PC-3 (cell line): ENCODE data around the gene TRPT1. TPM values are rescaled to one million over a fixed set of nuclear protein-coding genes. Genes with fewer than 3 reads are reported as not detected.

Source experiments
- ATAC-seq: fragments of 200-7000 bp; cut with Tn5 transposase; 2 replicates; pipeline ENCODE4 v1.9.1; 2020; ENCODE audit warnings: mild to moderate bottlenecking, moderate library complexity
- BruUV-seq: library from RNA; stranded (reverse); fragments of 400-500 nt; replicated peaks from 2 replicates; lab custom pipeline; 2021; lab: Mats Ljungman, UMichigan
- CTCF ChIA-PET: fragments of 300-600 bp; sonication (Branson Sonifier 250); formaldehyde crosslinking; loops from one replicate; lab custom pipeline; 2022; ENCODE audit warnings: antibody characterized with exemption; lab: Charles Lee
- POLR2A ChIA-PET: fragments of 300-600 bp; sonication (Branson Sonifier 250); formaldehyde crosslinking; loops from one replicate; lab custom pipeline; 2022; ENCODE audit warnings: antibody characterized with exemption; ENCODE audit not compliant: unreplicated experiment; lab: Charles Lee
- DNase-seq: peaks from one replicate; pipeline ENCODE4 v3.0.0-alpha.2; 2015
- H2AFZ ChIP-seq: fragments of 300-600 bp; sonication (generic); 2 replicates; pipeline ENCODE4 v1.6.0; 2016; ENCODE audit warnings: antibody characterized with exemption, low read length
- H3F3A ChIP-seq: fragments of 300-600 bp; sonication (generic); one replicate; pipeline ENCODE4 v1.6.0; 2017; ENCODE audit warnings: antibody characterized with exemption, low read length, control low read depth, mild to moderate bottlenecking; ENCODE audit not compliant: unreplicated experiment
- H3K27ac ChIP-seq: fragments of 300-600 bp; sonication (generic); 2 replicates; pipeline ENCODE4 v1.5.1; 2016; ENCODE audit warnings: mild to moderate bottlenecking, low read length
- H3K27me3 ChIP-seq: fragments of 300-600 bp; sonication (generic); 2 replicates; pipeline ENCODE4 v1.6.1; 2016; ENCODE audit warnings: low read length, mixed read lengths
- H3K36me3 ChIP-seq: fragments of 300-600 bp; sonication (generic); 2 replicates; pipeline ENCODE4 v1.6.1; 2016; ENCODE audit warnings: low read depth, mixed run types, low read length, mixed read lengths
- H3K4me1 ChIP-seq: fragments of 300-600 bp; sonication (generic); 2 replicates; pipeline ENCODE4 v1.5.1; 2016; ENCODE audit warnings: low read length; ENCODE audit not compliant: insufficient read depth
- H3K4me2 ChIP-seq: fragments of 300-600 bp; sonication (generic); 2 replicates; pipeline ENCODE4 v1.6.0; 2016; ENCODE audit warnings: low read length
- H3K4me3 ChIP-seq: fragments of 300-600 bp; sonication (generic); 2 replicates; pipeline ENCODE4 v1.5.1; 2016; ENCODE audit warnings: mild to moderate bottlenecking, low read length, mixed read lengths
- H3K79me2 ChIP-seq: fragments of 300-600 bp; sonication (generic); 2 replicates; pipeline ENCODE4 v1.6.1; 2017; ENCODE audit warnings: low read length, mixed read lengths
- H3K9ac ChIP-seq: fragments of 300-600 bp; sonication (generic); 2 replicates; pipeline ENCODE4 v1.6.0; 2016; ENCODE audit warnings: mild to moderate bottlenecking, low read length
- H3K9me2 ChIP-seq: fragments of 300-600 bp; sonication (generic); replicated peaks from 2 replicates; pipeline ENCODE4 v1.6.1; 2016; ENCODE audit warnings: mixed run types, low read length, mixed read lengths
- H3K9me3 ChIP-seq: fragments of 300-600 bp; sonication (generic); 2 replicates; pipeline ENCODE4 v1.6.1; 2016; ENCODE audit warnings: low read length, mixed read lengths
- H4K20me1 ChIP-seq: fragments of 300-600 bp; sonication (generic); 2 replicates; pipeline ENCODE4 v1.6.1; 2016; ENCODE audit warnings: low read length, mixed read lengths
- CTCF ChIP-seq: fragments of 300-600 bp; sonication (generic); conservative IDR thresholded peaks from 2 replicates; pipeline ENCODE4 v1.5.1; 2017; ENCODE audit warnings: antibody characterized with exemption, low read depth, mild to moderate bottlenecking, low read length
- EZH2 ChIP-seq: fragments of 300-600 bp; sonication (generic); IDR thresholded peaks from one replicate; pipeline ENCODE4 v1.6.1; 2017; ENCODE audit warnings: antibody characterized with exemption, mild to moderate bottlenecking, low read length; ENCODE audit not compliant: unreplicated experiment
- EZH2phosphoT487 ChIP-seq: fragments of 300-600 bp; sonication (generic); IDR thresholded peaks from 2 replicates; pipeline ENCODE4 v1.6.1; 2018; ENCODE audit warnings: mild to moderate bottlenecking, antibody characterized with exemption, low read length, borderline replicate concordance
- intact Hi-C: fragments of 100-400 bp; cut with micrococcal nuclease; formaldehyde crosslinking; loops from 2 replicates; pipeline ENCODE4 v1.9.0; 2023
- total RNA-seq: library from RNA; depleted of rRNA; stranded (reverse); fragments of >200 nt; gene quantifications from 2 replicates; pipeline ENCODE4 v1.2.3, GENCODE V29; 2014

TRPT1 gene
- total RNA-seq, 1 experiment from 2014 or later = 57.7 TPM

GRCh38 chr11:64180891-64181290 lies 45.1 kb downstream of the TRPT1 start:
- Histone ChIP-seq H3K4me2 (peak overlapping the region; percentile 54), H2AFZ (0 out of 2 replicates have a peak overlapping the region, but pooled peaks have one; percentile 43)

DNA sequence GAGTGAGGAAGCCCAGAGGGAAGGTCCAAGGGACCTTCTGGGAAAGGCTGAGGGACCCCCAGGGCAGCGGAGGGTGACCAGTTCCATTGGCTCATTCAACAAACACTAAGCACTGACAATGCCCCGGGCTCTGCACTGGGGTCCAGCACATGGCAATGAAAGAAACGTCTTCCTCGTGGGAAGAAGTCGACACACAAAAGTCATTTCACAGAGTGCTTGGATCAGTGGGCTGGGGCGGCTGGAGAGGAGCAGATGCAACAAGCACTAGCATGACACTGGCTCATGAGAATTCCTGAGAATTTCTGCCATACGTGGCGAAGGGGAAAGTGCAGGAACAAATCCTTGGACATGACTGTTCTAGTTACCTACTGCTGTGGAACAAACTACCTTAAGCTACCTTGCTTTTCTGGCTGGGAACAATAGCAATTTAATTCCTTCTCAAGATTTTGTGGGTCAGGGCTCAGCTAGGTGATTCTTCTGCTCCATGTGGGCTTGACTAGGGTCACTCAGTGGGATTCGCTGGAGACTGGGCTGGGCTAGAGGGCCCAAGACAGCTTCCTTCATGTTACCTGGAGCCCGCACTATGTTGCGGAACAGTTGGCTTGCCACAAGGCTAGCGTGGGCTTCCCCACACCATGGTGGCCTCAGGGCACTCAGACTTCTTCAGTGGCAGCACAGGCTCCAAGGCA lies 46.9 kb downstream of the TRPT1 start:
- POLR2A ChIA-PET = no interaction called here
- peaks cover 14% of the 10 kb centered on the region for H3K4me1 ChIP-seq
- CTCF ChIA-PET = no interaction called here

More at GRCh38 chr11:64180891-64181290, 45.1 kb downstream of the TRPT1 start:
- H3K27me3 ChIP-seq = no peaks in the 10 kb centered on the region
- no peaks in the 10 kb centered on the region for H3K9me3 ChIP-seq
- no peak overlapping the region for H3K4me3 ChIP-seq
- ChIA-PET CTCF (interaction anchor here (0.9 kb wide), 1 partner anchor 174 kb away, joined by 4 read pairs; no protein-coding TSS in a partner anchor), POLR2A (interaction anchor here (0.8 kb wide), 1 partner anchor 14 kb away, joined by 3 read pairs; no protein-coding TSS in a partner anchor)
- no peak overlapping the region; the same call in 1 of the 2 replicates for H3K9ac ChIP-seq
- H3K27ac ChIP-seq = no peak overlapping the region
- ATAC-seq (no peak), DNase-seq (no peak)
- H3K9me2 ChIP-seq = no peaks in the 10 kb centered on the region
- peaks cover 4% of the 10 kb centered on the region for H3F3A ChIP-seq
- no peaks in the 10 kb centered on the region for H3K36me3 ChIP-seq
- peaks cover 28% of the 10 kb centered on the region for H3K79me2 ChIP-seq
- no peaks in the 10 kb centered on the region for H4K20me1 ChIP-seq
- TF ChIP-seq CTCF (no peak), EZH2 (no peak), EZH2phosphoT487 (no peak)
- H3K4me1 ChIP-seq = peaks cover 24% of the 10 kb centered on the region
- no TSS peak for BruUV-seq
- intact Hi-C loops = loop anchor here (10.0 kb wide), 1 partner anchor 1456 kb away; the partner anchor contains the start of genes HNRNPUL2 and TTC9C

More for the DNA sequence above, 46.9 kb downstream of the TRPT1 start:
- Histone ChIP-seq H4K20me1 (no peaks in the 10 kb centered on the region), H3K4me2 (no peak overlapping the region), H3K9me2 (no peaks in the 10 kb centered on the region), H3K79me2 (peaks cover 15% of the 10 kb centered on the region), H3K36me3 (no peaks in the 10 kb centered on the region), H2AFZ (no peak overlapping the region), H3K9ac (no peak overlapping the region), H3F3A (peaks cover 4% of the 10 kb centered on the region), H3K27ac (no peak overlapping the region), H3K4me3 (no peak overlapping the region), H3K9me3 (no peaks in the 10 kb centered on the region), H3K27me3 (no peaks in the 10 kb centered on the region)
- no TSS peak for BruUV-seq
- no peak for ATAC-seq
- TF ChIP-seq EZH2phosphoT487 (no peak), EZH2 (no peak), CTCF (no peak)
- no peak for DNase-seq
- intact Hi-C loops = no loop called here
